A549 treated with GW870086 at 1 μM for 4 hours (cell line): ENCODE measurements around the gene SNRNP48. TPM values are rescaled to one million over a fixed set of nuclear protein-coding genes. Genes with fewer than 3 reads are reported as not detected.

Experiments
- total RNA-seq: library from RNA; stranded (reverse); fragments of 200-300 nt; extraction: Qiagen RNA extraction; gene quantifications from 5 replicates; pipeline ENCODE4 v1.2.3, GENCODE V29; 2022; ENCODE audit warnings: low read depth

The SNRNP48 gene, protein sequence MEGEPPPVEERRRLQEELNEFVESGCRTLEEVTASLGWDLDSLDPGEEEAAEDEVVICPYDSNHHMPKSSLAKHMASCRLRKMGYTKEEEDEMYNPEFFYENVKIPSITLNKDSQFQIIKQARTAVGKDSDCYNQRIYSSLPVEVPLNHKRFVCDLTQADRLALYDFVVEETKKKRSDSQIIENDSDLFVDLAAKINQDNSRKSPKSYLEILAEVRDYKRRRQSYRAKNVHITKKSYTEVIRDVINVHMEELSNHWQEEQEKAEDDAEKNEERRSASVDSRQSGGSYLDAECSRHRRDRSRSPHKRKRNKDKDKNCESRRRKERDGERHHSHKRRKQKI
- 6.8 to 11.3 TPM (median 9.8 TPM) in 5 replicates for total RNA-seq

DNA sequence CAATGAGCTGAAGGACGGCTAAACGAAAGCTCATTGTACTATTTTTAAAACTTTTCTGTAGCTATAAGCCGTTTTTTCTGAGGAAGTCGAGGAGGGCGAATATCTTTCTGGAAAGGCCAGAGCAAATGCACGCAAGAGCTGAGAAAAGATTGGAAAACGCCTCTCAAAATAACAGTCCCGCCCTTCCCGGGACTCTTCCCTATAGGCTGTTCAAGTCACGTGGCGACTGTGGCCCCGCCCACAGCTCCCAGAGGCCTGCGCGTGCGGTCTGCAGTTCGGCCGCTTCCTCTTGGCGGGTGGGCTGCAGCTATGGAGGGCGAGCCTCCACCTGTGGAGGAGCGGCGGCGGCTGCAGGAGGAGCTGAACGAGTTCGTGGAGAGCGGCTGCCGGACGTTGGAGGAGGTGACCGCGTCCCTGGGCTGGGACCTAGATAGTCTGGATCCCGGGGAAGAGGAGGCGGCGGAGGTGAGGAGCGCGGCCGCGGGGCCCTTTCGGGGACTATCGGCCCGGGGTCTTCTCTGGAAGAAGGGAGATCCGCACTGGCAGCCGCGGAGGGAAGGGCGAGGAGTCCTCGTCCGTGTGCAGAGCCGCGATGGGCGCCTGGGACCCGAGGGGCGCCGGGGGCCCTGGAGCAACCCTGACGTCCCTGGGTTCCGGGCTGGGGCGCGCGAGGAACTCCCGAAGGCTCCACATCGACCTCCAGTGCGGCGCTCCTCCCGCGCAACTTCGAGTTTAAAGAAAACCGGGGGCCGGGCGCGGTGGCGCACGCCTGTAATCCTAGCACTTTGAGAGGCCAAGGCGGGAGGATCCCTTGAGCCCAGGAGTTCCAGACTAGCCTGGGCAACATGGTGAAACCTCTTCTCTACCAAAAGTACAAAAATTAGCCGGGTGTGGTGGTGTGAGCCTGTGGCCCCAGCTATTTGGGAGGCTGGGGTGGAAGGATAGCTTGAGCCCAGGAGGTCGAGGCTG, at the start of gene SNRNP48:
SNRNP48 (plus strand) TSS at position 250 of the 969 bp plus-strand sequence; CDS start at position 310, 60 bp downstream.

DNA sequence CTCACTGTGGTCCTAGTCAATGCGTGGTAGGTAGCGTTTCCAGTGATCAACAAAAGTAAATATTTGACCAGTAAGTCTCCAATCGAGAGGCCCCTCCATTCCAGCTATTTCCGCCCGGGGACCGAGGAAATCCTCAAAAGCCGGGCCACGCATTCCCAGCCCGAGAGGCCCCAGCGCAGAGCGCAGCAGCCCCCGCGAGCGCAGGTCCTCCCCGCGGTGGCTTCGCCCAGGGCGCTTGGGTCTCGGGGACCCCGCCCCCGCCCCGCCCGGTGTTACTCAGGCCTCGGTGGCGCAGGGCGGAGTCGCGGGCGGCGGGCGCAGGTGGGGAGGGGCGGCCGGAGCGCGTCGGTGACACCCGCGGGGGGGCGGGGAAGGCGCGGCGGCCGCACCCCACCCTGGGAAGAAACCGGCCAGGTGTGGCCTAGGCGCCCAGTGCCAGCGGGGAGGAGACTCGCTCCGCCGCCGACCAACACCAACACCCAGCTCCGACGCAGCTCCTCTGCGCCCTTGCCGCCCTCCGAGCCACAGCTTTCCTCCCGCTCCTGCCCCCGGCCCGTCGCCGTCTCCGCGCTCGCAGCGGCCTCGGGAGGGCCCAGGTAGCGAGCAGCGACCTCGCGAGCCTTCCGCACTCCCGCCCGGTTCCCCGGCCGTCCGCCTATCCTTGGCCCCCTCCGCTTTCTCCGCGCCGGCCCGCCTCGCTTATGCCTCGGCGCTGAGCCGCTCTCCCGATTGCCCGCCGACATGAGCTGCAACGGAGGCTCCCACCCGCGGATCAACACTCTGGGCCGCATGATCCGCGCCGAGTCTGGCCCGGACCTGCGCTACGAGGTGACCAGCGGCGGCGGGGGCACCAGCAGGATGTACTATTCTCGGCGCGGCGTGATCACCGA, 48.6 kb upstream of the SNRNP48 start, which contains the start of gene DSP:
DSP (plus strand) TSS at position 497 of the 890 bp plus-strand sequence; CDS start at position 742, 245 bp downstream.

Other genes with a start within 250 kb of the SNRNP48 start
- 0.20 TPM in 1 of 5 replicates, not detected in the others for gene CAGE1, start 200.5 kb upstream of the SNRNP48 start, total RNA-seq
- 11.0 to 12.7 TPM (median 12.4 TPM) in 5 replicates for gene RIOK1, start 200.4 kb upstream of the SNRNP48 start, total RNA-seq
- 30.1 to 48.6 TPM (median 45.8 TPM) in 5 replicates for gene DSP, start 48.5 kb upstream of the SNRNP48 start, total RNA-seq
- 12.6 to 18.8 TPM (median 18.5 TPM) in 5 replicates for gene BMP6, start 135.9 kb downstream of the SNRNP48 start, total RNA-seq